HG03565 (cell line): ENCODE data around the gene UGT1A4.
A peak's percentile ranks its signal among the peaks of the same experiment; 100 is the strongest.

Source experiments
- ATAC-seq: cut with Tn5 transposase; IDR thresholded peaks from one replicate; pipeline ENCODE4 v1.9.1; 2021; ENCODE audit warnings: mild to moderate bottlenecking, moderate library complexity; ENCODE audit not compliant: unreplicated experiment

The UGT1A4 gene

DNA sequence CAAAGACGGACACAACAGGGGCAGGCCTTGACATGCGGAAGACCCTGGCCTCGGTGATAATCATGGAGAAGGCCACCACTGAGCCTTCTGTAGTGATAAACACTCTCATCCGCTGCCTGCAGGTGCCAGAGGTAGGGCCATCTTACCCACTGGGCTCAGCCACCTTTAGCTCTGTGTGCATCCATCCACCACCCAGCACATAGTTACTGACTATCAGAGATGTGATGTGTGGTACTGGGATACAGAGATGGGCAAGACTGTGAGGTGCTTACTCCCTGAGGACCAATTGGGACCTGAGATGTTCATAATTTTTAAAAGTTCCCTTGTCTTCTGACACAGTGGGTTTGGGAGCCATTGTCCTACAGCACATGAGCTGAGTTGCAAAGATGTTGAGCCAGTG, 61.2 kb downstream of the UGT1A4 start:
- ATAC-seq, result no peak

DNA sequence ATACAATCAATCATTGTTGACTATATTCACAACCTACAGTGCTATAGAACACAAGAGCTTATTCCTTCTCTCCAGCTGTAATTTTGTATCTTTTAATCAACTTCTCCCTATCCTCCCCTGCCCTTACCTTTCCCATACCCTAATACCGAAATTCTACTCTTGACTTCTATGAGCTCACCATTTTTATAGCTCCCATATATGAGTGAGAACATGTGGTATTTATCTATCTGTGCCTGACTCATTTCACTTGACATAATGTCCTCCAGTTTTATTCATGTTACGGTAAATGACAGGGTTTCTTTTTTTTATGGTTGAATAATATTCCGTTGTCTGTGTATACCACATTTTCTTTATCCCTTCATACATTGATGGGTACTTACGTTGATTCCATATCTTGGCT, 62.2 kb downstream of the UGT1A4 start:
- ATAC-seq, result no peak

DNA sequence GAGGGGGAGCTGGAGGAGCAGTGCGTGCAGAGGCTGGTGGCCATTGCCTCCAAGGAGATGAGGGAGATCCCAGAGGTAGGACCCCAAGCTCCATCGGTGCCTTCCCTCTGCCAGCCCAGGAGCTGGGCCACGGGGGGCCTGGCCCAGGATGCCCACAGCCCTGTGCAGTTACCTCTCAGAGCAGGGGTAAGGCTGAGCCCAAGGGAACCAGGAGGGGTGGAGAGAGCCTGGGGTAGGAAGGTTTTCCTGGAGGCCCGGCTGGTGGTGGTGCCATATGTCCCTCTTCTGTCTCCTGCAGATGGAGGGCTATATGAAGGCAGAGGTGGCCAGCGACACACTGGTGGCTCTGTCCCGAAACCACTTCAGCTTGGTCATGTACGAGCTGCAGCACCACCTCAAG, 71.0 kb downstream of the UGT1A4 start:
- no peak for ATAC-seq

GRCh38 chr2:233791151-233791882, 72.8 kb downstream of the UGT1A4 start:
- no peak for ATAC-seq

GRCh38 chr2:233791883-233792329, 73.4 kb downstream of the UGT1A4 start:
- no peak for ATAC-seq

DNA sequence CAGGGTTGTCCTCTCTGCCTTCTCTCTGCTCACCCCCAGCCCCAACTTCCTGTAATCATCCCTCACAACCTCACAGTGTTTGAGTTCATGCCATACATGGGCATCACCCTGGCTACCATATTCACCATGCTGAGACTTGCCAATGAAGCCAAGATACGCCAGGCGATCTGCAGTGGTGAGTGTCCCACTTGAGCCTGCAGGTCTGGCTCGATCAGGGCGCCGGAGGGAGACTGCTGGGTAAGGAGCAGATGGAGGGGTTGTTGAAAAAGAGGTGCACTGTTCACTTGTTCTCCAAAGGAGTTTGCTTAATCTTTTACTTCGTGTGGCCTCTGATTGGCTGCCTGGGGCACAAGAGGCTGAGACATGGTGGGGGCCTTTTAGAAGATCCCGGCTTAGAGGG, 74.2 kb downstream of the UGT1A4 start:
- ATAC-seq, result no peak

- no peak for ATAC-seq
Measured at GRCh38 chr2:233793465-233794127, 75.1 kb downstream of the UGT1A4 start.

- ATAC-seq, result no peak
Measured at GRCh38 chr2:233794128-233794658, 75.7 kb downstream of the UGT1A4 start.

- ATAC-seq, result no peak
Measured at GRCh38 chr2:233795735-233796171, 77.2 kb downstream of the UGT1A4 start.

- no peak for ATAC-seq
Measured at GRCh38 chr2:233796254-233796653, 77.7 kb downstream of the UGT1A4 start.

DNA sequence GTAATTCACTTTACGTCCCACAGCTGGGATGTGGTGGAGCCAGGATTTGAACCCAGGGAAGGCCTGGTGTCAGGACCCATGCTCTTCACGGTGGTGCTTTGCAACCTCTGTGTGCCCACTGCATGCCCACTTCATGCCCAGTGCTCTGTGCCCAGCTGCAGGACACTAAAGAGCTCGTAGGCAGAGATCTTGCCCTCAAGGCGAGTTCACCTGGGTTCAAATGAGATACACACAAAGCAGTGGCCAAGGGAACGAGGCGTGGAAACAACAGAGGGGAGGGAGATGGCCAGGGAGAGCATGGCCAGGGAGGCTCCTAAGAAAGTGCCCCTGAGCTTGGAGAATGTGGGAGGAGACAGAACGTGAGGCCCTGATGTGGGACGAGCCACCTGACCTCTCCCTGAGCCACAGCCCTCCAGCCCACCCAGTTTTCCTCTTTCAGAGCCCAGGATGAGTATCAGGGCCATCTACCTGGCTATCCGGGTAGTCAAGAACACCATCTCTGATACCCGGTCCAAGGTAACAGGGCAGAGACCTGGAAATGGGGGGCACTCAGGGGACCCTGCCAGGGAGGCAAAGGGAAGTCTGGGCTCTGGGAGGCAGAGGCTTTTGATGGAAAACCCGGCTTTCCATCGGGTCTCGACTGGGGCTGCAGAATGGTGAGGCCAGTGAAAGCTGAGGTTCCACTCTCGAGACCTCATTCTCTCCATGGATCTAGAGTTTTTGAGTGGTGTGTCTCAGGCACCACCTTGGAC, 80.0 kb downstream of the UGT1A4 start:
- no peak for ATAC-seq

- no peak for ATAC-seq
Measured at GRCh38 chr2:233799087-233799665, 80.6 kb downstream of the UGT1A4 start.

- no peak for ATAC-seq
Measured at GRCh38 chr2:233799716-233800115, 81.2 kb downstream of the UGT1A4 start.

- no peak for ATAC-seq
Measured at GRCh38 chr2:233800208-233800607, 81.7 kb downstream of the UGT1A4 start.

DNA sequence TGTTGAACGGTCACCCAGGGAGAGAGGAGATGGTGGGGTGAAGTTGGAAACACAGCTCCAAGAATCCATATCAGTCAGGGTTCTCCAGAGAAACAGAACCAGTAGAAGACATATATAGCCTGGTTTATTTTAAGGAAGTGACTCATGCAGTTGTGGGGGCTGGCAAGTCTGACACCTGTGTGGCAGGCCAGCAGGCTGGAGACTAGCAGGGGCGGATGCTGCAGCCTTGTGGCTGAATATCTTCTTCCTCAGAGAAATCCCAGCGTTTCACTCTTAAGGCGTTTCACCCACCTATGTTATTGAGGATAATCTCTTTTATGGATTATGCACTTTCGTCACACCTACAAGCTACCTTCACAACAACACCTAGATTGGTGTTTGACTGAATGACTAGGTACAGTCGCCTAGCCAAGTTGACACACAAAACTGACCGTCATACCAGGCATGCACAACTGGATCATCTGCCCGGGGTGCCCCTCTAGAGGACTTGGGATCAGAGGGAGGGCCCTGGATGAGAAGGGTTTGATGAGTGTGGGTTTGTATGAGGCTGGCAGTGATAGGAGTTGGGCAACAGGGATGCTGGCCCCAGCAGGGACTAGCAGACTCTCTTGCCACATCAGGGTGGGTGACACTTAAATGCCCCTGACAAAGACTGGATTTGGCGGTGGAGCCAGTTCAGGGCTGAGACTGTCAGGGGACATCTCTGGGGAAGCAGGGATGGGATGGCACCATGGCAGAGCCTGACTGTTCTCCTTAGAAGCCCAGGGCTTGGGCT, 83.0 kb downstream of the UGT1A4 start:
- ATAC-seq, result peak; percentile 43

- no peak for ATAC-seq
Measured at GRCh38 chr2:233802132-233802815, 83.7 kb downstream of the UGT1A4 start.

GRCh38 chr2:233803292-233803911, 84.9 kb downstream of the UGT1A4 start:
- no peak for ATAC-seq

DNA sequence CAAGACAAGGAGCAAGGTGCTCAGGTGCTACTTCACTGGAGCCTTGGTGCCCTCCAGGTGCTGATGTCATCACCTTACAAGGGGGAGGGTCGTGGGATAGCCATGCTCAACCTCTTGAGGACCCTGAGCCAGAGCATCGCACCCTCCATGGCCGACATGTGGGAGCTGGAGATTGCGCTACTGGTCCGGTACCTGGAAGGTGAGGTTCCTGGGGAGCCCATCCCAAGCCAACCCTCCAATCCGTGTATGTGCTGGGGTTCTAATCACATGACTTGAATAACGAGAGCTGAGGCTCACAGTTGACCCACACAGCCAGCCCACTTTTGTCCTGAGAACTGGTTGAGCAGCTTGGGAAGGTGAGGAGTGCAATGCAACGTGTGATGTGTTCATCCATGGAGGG, 85.5 kb downstream of the UGT1A4 start:
- ATAC-seq, result no peak

DNA sequence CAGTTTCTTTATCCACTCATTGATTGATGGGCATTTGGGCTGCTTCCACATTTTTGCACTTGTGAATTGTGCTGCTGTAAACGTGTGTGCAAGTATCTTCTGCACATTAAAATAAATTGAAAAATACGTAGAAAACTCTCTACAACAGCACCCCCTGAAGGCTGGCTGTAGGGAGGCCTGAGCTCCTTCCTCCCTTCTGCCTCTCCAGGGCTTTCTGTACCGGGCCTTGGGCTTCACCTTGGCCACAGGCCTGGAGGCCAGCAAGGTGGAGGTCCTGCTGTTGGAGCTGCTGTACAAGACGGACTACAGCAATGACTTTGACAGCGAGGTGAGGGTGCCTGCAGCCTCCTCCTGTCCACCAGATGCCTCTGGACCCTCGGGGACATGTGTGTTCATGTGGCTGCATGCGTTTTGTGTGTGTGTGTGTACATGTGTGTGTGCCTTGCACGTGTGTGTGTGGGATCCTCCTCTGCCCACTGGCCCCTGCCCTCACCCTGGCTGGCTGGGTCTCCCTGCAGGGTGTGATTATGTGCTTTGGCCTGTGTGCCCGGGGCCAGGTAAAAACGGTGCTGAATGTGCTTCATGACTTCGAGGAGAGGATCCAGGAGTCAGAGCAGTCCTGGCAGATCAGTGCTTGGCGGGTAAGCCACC, 88.8 kb downstream of the UGT1A4 start:
- no peak for ATAC-seq
